Stimulated activated CD8-positive, alpha-beta memory T cell treated with anti-CD3 and anti-CD28 coated beads, Interleukin-15, amount 100 ng/mL, for 48 hours (primary cell): Measurements from ENCODE around the gene ANO10.
"Not testable (repeated sequence)": the region's sequence is repeated elsewhere in the genome, so short reads cannot be mapped to it uniquely, and the experiment has no call there.

Experiments used
- DNase-seq, 2 donors: peaks; one replicate each; pipeline ENCODE4 v3.0.0-alpha.2; 2020; ENCODE audit warnings: low read depth in 2 of 2

ANO10 gene

GRCh38 chr3:43581343-43581742, 40.5 kb downstream of the ANO10 start:
- no peak for DNase-seq

GRCh38 chr3:43580181-43580580, 41.6 kb downstream of the ANO10 start:
- no peak for DNase-seq

GRCh38 chr3:43573576-43573975, 48.2 kb downstream of the ANO10 start:
- DNase-seq: no peak

GRCh38 chr3:43565661-43566341, 56.0 kb downstream of the ANO10 start:
- DNase-seq: not testable (repeated sequence)

GRCh38 chr3:43559961-43560360, 61.9 kb downstream of the ANO10 start:
- no peak for DNase-seq

GRCh38 chr3:43558171-43558570, 63.6 kb downstream of the ANO10 start:
- no peak for DNase-seq

- no peak for DNase-seq
These were observed 72.1 kb downstream of the ANO10 start for GRCh38 chr3:43549626-43550290.

- not testable (repeated sequence) for DNase-seq
These were observed 77.5 kb downstream of the ANO10 start for GRCh38 chr3:43544277-43544676.

GRCh38 chr3:43542328-43543043, 79.3 kb downstream of the ANO10 start:
- DNase-seq: no peak

- DNase-seq: no peak
These were observed 81.2 kb downstream of the ANO10 start for GRCh38 chr3:43540624-43541023.

GRCh38 chr3:43539321-43539720, 82.5 kb downstream of the ANO10 start:
- no peak for DNase-seq

GRCh38 chr3:43537225-43537624, 84.6 kb downstream of the ANO10 start:
- DNase-seq: no peak

GRCh38 chr3:43534675-43535074, 87.1 kb downstream of the ANO10 start:
- no peak for DNase-seq

GRCh38 chr3:43533009-43533408, 88.8 kb downstream of the ANO10 start:
- DNase-seq: no peak

GRCh38 chr3:43531835-43532234, 90.0 kb downstream of the ANO10 start:
- peak in 1 of 2 donors; percentile 5 for DNase-seq

- DNase-seq: no peak
These were observed 93.2 kb downstream of the ANO10 start for GRCh38 chr3:43528498-43529099.

GRCh38 chr3:43526956-43527355, 94.9 kb downstream of the ANO10 start:
- no peak for DNase-seq

- DNase-seq: no peak
These were observed 95.7 kb downstream of the ANO10 start for GRCh38 chr3:43525941-43526607.

GRCh38 chr3:43525386-43525785, 96.4 kb downstream of the ANO10 start:
- no peak for DNase-seq

- peak in 1 of 2 donors; percentile 19 for DNase-seq
These were observed 98.3 kb downstream of the ANO10 start for GRCh38 chr3:43523454-43524053.

- no peak for DNase-seq
These were observed 99.0 kb downstream of the ANO10 start for GRCh38 chr3:43522727-43523362.
